Parietal lobe (tissue), 2 donors: ENCODE measurements around the gene LMNTD1. TPM values are rescaled to one million over a fixed set of nuclear protein-coding genes. Genes with fewer than 3 reads are reported as not detected.

Experiments
- small RNA-seq: library from RNA; depleted of rRNA; stranded (forward); fragments of <200 nt; gene quantifications from one replicate; pipeline ENCODE3, GENCODE V24; 2014; ENCODE audit warnings: low replicate concordance
- total RNA-seq: library from RNA; depleted of rRNA; stranded (reverse); fragments of >200 nt; gene quantifications from one replicate; pipeline ENCODE4 v1.2.3, GENCODE V29; 2014

Gene LMNTD1
- not detected for total RNA-seq

GRCh38 chr12:25553098-25553497, at the start of gene LMNTD1:
Gene LMNTD1 (minus strand): TSS chr12:25553283. CDS start chr12:25552959, 324 bp downstream.

Small RNA genes lying within 50 kb of the gene (small RNA-seq; reads per million reads assigned to genes)
- gene TUBB4BP1: not detected
